GM19452 (cell line): ENCODE results near the gene GCC2.
A peak's percentile ranks its signal among the peaks of the same experiment; 100 is the strongest.
"Not testable (repeated sequence)": the region's sequence is repeated elsewhere in the genome, so short reads cannot be mapped to it uniquely, and the experiment has no call there.

Source experiments
- ATAC-seq: cut with Tn5 transposase; IDR thresholded peaks from one replicate; pipeline ENCODE4 v1.9.1; 2021; ENCODE audit not compliant: unreplicated experiment

The GCC2 gene

DNA sequence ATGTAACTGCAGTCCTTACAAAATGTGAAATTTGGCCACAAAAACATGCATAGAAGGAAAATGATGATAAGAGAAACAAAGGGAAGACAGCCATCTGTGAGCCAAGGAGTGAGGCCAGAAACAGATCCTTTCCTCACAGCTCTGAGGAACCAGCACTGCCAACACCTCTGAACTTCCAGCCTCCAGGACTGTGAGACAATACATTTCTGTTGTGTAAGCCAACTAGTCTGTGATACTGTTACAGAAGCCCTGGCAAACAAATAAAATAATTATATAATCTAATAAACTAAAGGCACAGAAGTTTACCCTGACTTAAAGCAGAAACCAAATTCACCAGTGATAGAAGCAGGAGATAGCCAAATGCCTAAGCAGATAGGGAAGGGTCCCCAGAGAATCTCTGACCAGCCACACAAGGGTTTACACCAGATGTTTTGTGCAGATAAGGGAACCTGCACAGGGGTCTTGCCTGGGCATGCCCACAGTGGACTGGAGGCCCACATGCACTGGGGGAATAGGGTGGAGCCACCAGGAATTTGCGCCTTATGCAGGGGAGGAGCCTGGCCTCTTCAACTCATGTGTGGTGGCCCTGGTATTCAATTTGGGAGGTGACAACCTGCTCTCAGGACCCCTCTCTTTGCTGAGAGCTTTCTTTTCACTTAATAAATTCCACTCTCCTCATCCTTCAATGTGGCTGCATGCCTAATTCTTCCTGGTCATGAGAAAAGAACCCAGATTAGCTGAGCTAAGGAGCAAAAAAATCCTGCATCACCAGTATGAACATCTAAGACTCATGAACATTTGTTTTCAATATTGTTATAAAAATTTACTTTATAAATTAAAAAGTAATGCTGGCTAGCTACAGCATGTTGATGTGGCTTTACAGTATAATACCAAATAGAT, 3.8 kb upstream of the GCC2 start:
- ATAC-seq: no peak

DNA sequence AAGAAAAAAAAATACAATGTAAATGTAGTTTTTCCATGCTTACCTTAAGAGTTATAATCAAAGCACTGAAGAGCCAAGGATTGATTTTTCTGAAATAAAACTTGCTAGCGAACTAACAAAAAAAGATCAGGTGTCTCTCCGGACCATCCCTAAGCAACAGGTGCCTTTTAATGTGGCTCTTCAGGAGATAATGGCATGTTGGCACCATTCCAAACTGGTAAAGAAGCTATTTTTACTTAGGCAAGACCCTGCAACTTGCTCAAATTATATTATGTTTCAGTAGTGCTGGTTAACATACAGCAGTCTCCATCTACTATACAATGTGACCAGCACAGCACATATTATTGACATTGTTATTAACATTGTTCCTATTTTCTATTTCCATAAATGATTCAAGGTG, 2.3 kb upstream of the GCC2 start:
- no peak for ATAC-seq

DNA sequence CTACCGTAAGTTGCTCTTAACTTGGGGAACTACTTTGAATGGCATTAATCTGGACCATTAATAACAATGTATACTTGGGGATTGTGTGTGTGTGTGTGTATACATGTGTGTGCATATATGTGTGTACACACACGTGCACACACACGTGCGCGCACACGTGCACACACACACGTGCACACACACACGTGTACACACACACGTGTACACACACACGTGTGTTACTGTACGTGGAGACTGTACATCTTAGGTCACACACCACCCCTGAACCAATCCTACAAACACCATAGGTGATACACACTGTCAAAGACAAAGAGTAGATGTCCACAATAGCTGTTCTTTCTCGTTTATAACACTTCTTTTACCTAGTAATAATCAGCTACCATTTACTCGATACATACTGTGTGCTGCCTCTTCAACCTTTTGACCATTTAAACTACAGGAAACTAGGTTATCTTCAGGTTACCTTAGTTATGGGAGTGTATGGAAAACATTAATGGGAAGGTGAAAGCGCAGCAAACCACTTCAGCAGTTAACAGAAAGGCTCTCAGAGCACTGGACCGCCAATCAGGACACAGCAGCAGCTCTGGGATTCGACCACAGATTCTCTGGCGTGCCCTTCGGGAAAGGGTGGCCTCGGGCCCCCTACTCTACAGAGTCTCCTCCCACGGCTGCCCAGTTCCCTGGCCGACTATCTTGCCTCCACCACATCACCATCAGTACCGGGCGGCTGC, 894 bp upstream of the GCC2 start:
- ATAC-seq: no peak

DNA sequence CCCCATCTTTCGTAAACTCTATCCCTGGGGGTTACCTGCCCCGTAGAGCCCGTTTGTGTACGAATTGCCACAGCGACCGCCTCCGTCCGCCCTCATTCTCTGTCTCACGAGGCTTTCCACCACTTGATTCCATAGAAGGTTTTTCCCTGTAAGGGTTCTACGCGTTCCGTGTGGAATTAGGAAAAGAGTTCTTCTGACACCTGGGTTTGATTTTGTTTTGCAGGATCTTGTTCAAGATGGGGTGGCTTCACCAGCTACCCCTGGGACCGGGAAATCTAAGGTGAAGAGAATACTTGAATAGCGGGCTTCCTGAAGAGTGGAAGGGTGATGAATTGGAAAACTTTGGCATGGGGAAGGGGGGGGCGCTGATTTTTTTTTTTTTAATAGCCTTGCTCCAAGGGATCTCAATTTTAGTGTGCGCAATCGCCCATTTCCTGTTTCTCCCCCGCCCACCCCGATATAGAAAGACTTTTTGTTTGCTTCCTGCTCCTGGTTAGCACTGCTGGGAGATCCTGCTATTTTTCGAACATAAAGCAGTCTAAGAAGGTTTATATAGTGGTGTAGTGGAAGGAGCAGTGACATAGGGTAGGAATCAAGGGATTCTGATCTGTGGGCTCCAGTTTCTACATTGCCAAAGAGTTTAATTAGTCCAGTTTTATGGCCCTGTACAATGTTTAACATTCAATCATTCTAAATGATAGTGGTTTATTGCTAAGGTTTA, 564 bp downstream of the GCC2 start:
- peak; percentile 46 for ATAC-seq

GRCh38 chr2:108450863-108451262, 1.9 kb downstream of the GCC2 start:
- ATAC-seq: no peak

DNA sequence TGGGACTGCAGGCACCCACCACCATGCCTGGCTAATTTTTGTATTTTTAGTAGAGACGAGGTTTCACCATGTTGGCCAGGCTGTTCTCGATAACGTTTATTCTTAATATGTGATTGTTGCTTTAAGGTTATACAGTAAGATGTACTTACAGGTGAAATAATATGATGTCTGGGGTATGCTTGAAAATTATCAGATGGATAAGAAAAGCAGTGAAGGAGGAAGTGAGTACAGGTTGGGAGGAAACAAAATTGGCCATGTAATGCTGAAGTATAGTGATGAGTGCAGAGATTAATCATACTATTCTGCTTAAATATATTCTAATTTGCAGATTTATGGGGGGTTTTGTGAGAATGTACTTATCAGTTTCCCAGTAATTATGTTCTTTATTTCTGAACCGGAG, 3.0 kb downstream of the GCC2 start:
- no peak for ATAC-seq

DNA sequence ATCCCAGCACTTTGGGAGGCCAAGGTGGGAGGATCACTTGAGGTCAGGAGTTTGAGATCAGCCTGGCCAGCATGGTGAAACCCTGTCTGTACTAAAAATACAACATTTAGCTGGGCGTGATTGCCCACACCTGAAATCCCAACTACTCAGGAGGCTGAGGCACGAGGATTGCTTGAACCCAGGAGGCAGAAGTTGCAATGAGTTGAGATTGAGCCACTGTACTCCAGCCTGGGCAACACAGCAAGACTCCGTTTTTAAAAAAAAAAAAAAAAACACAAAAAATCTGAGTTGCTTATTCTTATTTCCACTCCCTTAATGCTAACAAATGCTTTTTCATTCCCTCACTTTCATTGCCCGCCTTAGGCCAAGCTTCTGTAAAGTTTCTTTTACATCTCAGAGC, 4.5 kb downstream of the GCC2 start:
- not testable (repeated sequence) for ATAC-seq

DNA sequence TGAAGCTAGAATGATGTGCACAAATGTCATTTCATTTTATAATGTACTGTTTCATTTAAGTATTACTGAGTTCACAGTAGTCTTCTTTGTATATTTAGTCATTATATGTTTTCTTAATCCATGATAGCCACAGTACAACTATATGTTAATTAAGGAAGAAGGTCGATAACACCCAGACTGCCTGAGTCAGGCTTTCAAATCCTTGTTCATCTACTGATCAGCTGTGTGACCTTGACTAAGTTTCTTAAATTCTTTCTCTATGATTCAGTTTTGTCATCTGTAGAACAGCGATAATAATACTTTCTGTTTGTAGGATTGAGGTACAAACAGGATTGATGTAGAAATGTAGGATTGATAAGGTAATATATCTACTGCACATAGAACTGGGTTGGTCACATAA, 5.4 kb downstream of the GCC2 start:
- ATAC-seq: no peak

DNA sequence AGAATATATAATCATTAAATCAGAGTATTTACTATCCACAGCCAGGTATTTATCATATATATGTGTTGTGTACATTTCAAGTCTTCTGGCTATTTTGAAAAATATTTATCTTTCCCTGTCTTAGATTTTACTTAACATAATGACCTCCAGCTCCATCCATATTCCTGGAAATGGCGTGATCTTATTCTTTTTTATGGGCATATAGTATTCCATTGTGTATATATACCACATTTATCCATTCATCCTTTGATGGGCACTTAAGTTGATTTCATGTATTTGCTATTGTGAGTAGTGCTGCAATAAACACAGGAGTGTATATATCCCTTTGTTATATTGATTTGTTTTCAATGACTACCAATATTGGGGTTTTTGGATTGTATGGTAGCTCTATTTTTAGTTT, 6.6 kb downstream of the GCC2 start:
- ATAC-seq: no peak

DNA sequence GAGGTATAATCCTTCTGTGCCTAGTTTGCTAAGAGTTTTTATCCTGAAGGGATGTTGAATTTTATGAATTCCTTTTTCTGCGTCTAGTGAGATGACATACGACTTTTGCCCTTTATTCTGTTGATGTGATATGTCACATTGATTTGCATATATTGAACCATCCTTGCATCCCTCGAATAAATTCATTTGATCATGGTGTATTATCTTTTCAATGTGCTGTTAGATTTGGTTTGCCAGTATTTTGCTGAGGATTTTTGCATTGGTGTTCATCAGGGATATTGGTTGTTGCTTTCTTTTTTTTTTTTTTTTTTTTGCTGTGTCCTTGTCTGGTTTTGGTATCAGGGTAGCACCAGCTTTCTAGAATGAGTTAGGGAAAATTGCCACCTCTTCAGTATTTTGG, 9.1 kb downstream of the GCC2 start:
- ATAC-seq: no peak

GRCh38 chr2:108459441-108459840, 10.4 kb downstream of the GCC2 start:
- ATAC-seq: no peak

DNA sequence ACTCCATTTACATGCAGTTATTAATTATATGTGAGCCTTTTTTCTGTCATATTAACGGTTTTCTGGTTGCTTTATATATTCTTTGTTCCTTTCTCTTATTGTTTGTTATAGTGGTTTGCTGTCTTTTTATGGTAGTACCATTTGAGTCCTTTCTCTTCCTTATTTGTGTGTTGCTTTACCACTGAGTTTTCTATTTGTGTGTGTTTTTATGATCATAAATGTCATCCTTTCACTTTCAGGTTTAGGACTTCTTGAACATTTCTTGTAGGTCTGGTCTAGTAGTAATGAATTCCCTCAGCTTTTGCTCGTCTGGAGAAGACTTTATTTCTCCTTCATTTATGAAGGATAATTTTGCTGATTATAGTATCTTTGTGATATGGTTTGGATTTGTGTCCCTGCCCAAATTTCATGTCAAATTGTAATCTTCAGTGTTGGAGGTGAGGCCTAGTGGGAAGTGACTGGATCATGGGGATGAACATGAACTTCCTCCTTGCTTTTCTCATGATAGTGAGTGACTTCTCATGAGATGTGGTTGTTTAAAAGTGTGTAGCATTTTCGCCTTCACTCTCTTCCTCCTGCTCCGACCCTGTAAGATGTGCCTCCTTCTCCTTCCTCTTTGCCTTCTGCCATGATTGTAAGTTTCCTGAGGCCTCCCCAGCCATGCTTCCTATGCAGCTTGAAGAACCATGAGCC, 11.5 kb downstream of the GCC2 start:
- no peak for ATAC-seq

- no peak for ATAC-seq
Measured at GRCh38 chr2:108477099-108477498, 28.1 kb downstream of the GCC2 start.

GRCh38 chr2:108485253-108485652, 36.2 kb downstream of the GCC2 start:
- ATAC-seq: no peak

GRCh38 chr2:108490506-108491122, 41.6 kb downstream of the GCC2 start:
- no peak for ATAC-seq

GRCh38 chr2:108491848-108492247, 42.8 kb downstream of the GCC2 start:
- no peak for ATAC-seq

GRCh38 chr2:108492364-108492763, 43.4 kb downstream of the GCC2 start:
- ATAC-seq: no peak

GRCh38 chr2:108496167-108496566, 47.2 kb downstream of the GCC2 start:
- ATAC-seq: not testable (repeated sequence)

DNA sequence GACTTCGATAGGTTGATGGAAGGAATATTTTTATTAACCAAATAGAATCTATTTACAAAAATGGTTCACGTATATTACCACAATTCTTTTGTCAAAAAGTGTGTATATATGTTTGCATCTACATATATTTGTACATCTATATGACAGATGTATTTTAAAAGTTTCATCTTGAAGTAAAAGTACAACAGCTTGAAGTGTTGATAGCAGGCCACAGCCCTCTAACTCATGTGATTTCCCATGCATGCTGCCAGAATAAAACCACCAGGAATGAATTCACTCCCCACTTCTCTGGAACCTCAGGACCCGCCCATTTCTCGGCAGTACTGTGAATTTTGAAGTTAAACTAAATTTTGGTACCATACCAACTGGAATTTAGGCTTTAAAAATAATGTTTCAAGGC, 58.6 kb downstream of the GCC2 start:
- ATAC-seq: not testable (repeated sequence)

- not testable (repeated sequence) for ATAC-seq
Measured at GRCh38 chr2:108512431-108512830, 63.4 kb downstream of the GCC2 start.

- not testable (repeated sequence) for ATAC-seq
Measured at GRCh38 chr2:108514478-108514877, 65.5 kb downstream of the GCC2 start.
